Measurements from ENCODE around the gene ST3GAL3.

- TF ChIP-seq, protein P1, sequence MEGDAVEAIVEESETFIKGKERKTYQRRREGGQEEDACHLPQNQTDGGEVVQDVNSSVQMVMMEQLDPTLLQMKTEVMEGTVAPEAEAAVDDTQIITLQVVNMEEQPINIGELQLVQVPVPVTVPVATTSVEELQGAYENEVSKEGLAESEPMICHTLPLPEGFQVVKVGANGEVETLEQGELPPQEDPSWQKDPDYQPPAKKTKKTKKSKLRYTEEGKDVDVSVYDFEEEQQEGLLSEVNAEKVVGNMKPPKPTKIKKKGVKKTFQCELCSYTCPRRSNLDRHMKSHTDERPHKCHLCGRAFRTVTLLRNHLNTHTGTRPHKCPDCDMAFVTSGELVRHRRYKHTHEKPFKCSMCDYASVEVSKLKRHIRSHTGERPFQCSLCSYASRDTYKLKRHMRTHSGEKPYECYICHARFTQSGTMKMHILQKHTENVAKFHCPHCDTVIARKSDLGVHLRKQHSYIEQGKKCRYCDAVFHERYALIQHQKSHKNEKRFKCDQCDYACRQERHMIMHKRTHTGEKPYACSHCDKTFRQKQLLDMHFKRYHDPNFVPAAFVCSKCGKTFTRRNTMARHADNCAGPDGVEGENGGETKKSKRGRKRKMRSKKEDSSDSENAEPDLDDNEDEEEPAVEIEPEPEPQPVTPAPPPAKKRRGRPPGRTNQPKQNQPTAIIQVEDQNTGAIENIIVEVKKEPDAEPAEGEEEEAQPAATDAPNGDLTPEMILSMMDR (IDR thresholded peaks at IDR 0.05): no peak
- no peak for TF ChIP-seq POLR2A (IDR thresholded peaks at IDR 0.05)
Observed at GRCh38 chr1:43975249-43975961, 268.1 kb downstream of the ST3GAL3 start.

Measured in testis (tissue), 2 donors.